HFF-Myc (cell line): ENCODE measurements around the gene COX5B.
"Not testable (repeated sequence)": the region's sequence is repeated elsewhere in the genome, so short reads cannot be mapped to it uniquely, and the experiment has no call there.

ENCODE experiments used
- DNase-seq: peaks from one replicate; pipeline ENCODE4 v3.0.0-alpha.2; 2011; ENCODE audit warnings: low read depth; ENCODE audit errors: extremely low read depth
- H3K4me3 ChIP-seq: replicated peaks from 2 replicates; pipeline ENCODE4 v1.5.1; 2011; ENCODE audit warnings: low read depth, mild to moderate bottlenecking, control low read depth, low read length
- CTCF ChIP-seq: IDR thresholded peaks from 2 replicates; pipeline ENCODE4 v1.5.1; 2012; ENCODE audit warnings: mild to moderate bottlenecking, low read depth, low read length, control low read depth; ENCODE audit errors: missing control alignments

Gene COX5B

GRCh38 chr2:97645695-97646629 lies at the start of gene COX5B:
Gene COX5B, plus strand, starts transcription at chr2:97646062. Its CDS starts 25 bp downstream, at chr2:97646087.
- peak within 1 kb of the TSS; percentile 76 for H3K4me3 ChIP-seq
- TF ChIP-seq CTCF = no peak
- DNase-seq = peak; percentile 91

- not testable (repeated sequence) for DNase-seq, H3K4me3 ChIP-seq
Observed at GRCh38 chr2:97596180-97596579, 49.7 kb upstream of the COX5B start.

- not testable (repeated sequence) for DNase-seq, H3K4me3 ChIP-seq
Observed at GRCh38 chr2:97601537-97601936, 44.3 kb upstream of the COX5B start.

- not testable (repeated sequence) for DNase-seq, H3K4me3 ChIP-seq
Observed at GRCh38 chr2:97605109-97605508, 40.8 kb upstream of the COX5B start.

- not testable (repeated sequence) for DNase-seq, H3K4me3 ChIP-seq
Observed at GRCh38 chr2:97605524-97606339, 40.1 kb upstream of the COX5B start.

- H3K4me3 ChIP-seq, DNase-seq: not testable (repeated sequence)
Observed at GRCh38 chr2:97608745-97609144, 37.1 kb upstream of the COX5B start.

GRCh38 chr2:97611895-97612294 lies 34.0 kb upstream of the COX5B start:
- DNase-seq, H3K4me3 ChIP-seq: not testable (repeated sequence)

GRCh38 chr2:97615746-97616145 lies 30.1 kb upstream of the COX5B start:
- H3K4me3 ChIP-seq, DNase-seq: not testable (repeated sequence)

GRCh38 chr2:97617911-97618310 lies 28.0 kb upstream of the COX5B start:
- H3K4me3 ChIP-seq = no peak overlapping the region
- no peak for DNase-seq
- TF ChIP-seq CTCF = no peak

- not testable (repeated sequence) for DNase-seq
Observed at GRCh38 chr2:97618939-97619827, 26.7 kb upstream of the COX5B start.

GRCh38 chr2:97620492-97620891 lies 25.4 kb upstream of the COX5B start:
- DNase-seq, H3K4me3 ChIP-seq: not testable (repeated sequence)

More at GRCh38 chr2:97618939-97619827, 26.7 kb upstream of the COX5B start:
- not testable (repeated sequence) for H3K4me3 ChIP-seq

- H3K4me3 ChIP-seq, DNase-seq: not testable (repeated sequence)
Observed at GRCh38 chr2:97622976-97623375, 22.9 kb upstream of the COX5B start.

- H3K4me3 ChIP-seq, DNase-seq: not testable (repeated sequence)
Observed at GRCh38 chr2:97625354-97626048, 20.4 kb upstream of the COX5B start.

GRCh38 chr2:97626049-97626430 lies 19.8 kb upstream of the COX5B start:
- not testable (repeated sequence) for DNase-seq

More at GRCh38 chr2:97626049-97626430, 19.8 kb upstream of the COX5B start:
- H3K4me3 ChIP-seq = not testable (repeated sequence)
